Measurements from ENCODE around the gene KLHL15.
"Not testable (repeated sequence)": the region's sequence is repeated elsewhere in the genome, so short reads cannot be mapped to it uniquely, and the experiment has no call there.

The KLHL15 gene

DNA sequence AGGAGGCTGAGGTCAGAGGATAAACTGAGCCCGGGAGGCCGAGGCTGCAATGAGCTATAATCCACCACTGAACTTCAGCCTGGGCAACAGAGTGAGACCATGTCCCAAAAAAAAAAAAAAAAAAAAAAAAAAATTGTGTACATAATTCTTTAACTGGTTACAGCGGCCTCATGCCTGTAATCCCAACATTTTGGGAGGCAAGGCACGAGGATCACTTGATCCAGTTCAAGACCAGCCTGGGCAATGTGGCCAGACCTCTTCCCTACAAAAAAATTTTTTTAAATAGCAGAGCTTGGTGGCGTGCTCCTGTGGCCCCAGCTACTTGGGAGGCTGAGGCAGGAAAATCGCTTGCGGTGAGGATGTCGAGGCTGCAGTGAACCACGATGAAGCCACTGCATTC is 9.3 kb downstream of the KLHL15 start:
- DNase-seq (ENCODE audit: low read depth in 2 of 2) = no peak

DNA sequence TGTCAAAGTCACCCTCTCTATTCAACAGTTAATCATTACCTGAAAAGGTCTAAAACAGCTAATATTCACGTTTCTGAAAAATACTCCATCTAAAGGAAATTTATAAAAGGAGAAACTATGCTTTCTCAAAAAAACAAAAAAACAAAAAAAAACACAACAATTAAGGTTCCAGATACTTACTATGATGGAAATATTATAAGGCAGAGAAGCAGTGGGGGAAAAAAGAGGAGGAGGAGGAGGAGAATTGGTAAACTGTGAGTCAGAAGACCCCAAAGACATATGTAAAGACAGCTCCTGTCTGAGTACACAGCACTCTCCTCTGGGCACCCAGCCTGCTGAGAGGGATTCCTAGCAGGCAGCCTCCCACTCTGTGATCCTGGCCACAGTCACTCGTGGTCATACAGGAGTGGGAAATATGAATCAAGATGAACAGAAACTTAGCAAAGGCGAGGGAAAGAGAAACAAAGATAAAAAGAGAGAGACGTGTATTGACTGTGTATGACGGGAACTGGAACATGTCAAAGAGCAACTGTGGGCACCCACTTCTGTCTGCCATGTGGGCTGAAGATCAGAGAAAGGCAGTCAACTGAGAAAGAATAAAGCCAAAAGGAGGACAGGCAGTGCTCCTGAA is 12.5 kb downstream of the KLHL15 start:
- DNase-seq (ENCODE audit: low read depth in 2 of 2) = peak; percentile 32 to 50

DNA sequence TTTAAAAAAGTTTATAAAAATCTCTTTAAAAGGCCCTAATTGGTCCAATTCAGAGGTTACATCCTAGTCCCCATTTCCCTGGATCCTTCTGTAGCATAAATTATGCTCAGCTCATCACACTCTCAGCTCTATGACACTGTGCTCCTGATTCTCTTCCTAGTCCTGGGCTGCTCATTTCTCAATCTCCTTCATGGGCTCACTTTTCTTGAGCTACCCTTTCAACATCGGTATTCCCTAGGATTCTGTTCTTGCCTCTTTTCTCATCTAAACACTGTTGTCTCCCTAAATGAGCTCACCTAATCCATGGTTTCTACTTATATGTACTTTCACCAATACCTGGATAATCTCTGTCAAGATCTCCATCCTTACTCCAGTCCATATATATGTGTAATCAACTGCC is 14.7 kb downstream of the KLHL15 start:
- DNase-seq (ENCODE audit: low read depth in 2 of 2) = no peak

DNA sequence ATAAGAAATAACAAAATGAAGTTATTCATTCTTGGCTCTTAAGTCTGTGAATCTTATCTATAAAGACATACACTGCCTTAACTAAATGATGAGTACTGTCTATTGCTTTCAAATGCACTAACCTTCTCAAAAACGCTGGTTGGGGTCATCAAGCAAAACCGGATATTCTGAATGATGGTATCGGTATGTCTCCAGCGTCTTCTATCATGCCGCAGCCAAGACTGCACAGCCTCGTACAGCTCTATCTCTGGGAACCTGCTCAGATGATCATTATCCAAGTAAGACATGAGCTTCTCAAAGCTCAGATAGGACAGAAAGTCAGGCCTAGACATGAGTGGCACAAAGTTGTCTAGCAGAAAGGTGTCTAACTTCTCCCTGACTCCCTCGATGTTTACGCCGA is 21.1 kb downstream of the KLHL15 start:
- DNase-seq (ENCODE audit: low read depth in 2 of 2) = no peak

DNA sequence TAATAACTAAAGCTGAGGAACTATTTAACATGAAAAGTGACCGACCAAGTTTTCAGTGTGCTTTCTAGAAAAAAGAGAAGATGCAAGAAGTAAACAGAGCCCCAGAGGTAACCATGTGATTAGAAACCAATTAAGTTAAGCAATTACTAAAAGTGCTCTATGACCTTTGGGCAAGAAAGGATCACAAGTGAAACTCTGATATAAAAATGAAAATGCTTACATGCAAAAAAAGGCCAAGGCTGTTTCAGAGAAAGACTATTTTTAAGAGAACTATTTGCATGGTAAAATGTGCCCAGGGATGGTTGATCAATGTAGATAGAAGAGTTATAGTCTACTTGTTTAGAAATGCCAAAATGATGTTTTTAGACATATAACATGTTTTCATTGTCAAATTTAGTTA is 22.0 kb downstream of the KLHL15 start:
- DNase-seq (ENCODE audit: low read depth in 2 of 2) = no peak

DNA sequence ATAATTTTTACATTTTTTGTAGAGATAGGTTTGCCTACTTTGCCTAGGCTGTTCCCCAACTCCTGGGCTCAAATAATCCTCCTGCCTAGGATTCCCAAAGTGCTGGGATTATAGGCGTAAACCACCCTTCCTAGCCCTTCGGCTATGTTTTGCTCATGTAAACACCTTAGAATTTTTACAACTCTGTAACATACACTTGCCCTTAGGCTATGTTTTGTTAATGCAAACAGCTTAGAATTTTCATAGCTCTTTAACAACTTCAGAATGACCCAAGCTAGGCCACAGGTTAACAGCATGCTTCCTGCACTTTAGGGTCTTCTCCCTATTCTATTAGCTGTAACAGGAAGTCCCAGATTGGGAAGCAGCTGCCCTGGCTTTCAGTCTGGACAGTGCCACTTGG is 24.2 kb downstream of the KLHL15 start:
- no peak for DNase-seq (ENCODE audit: low read depth in 2 of 2)

DNA sequence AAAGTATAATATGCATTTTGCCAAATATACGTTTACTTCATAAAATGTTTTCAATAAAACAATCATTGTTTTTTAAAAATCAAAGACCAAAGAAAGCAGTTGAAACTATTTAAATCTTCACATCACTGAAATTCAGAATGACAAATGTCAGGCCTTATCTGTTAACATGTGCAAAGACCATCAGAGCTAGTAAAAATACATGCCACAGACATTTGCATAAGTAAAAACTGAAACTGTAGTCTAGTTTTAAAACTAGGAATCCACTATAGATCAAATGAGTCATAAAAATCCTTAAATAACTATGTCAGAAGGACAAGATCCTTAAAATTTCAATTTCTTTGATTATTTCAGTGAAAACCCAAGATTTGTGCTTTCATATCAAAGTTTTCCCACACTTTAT is 24.8 kb downstream of the KLHL15 start:
- no peak for DNase-seq (ENCODE audit: low read depth in 2 of 2)

DNA sequence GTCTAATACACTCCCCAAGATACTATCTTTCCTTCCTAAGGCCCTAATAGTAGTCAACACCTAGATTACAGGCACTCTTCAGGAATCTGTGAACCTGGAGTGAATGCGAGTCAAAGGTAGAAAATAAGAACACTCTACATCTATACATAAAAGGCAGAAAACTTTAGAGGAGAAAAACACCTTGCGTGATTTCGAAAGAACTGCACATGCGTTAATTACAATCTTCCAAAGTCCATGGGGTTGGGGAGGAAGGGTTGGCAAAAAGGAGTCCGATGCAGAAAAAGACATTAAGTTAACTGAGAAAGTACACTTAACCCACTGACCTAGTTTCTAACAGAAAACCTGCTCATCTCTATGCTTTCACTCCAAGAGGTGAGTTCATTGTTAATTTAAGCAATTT is 27.3 kb downstream of the KLHL15 start:
- no peak for DNase-seq (ENCODE audit: low read depth in 2 of 2)

DNA sequence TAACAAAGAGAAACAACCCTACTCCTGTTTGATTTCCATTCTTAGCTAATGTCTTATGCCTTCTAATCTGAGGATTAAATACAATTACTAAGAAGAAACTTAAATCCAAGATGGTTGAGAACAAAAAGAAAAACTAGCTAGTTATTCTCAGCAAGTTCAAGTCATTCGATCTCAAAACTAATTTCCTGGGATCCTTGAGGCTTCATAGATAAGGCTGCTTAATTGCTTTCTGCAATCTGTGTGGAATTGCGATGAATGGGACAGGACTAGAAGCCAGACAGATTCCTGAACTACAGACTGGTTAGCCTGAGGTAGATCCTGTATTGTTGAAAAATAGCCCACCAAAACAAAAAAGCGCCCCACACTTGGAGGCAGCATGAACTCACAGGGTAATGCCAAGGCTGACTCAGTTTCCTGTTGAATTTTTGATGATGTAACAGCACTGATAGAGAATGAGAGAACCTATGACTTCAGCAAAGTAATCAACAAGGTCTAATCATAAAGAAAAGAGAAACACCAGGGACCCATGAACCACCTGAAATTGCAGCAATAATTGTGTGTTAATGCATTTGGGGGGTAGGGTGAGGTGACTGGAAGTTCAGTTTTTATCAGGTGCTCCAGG is 33.9 kb downstream of the KLHL15 start:
- no peak for DNase-seq (ENCODE audit: low read depth in 2 of 2)

DNA sequence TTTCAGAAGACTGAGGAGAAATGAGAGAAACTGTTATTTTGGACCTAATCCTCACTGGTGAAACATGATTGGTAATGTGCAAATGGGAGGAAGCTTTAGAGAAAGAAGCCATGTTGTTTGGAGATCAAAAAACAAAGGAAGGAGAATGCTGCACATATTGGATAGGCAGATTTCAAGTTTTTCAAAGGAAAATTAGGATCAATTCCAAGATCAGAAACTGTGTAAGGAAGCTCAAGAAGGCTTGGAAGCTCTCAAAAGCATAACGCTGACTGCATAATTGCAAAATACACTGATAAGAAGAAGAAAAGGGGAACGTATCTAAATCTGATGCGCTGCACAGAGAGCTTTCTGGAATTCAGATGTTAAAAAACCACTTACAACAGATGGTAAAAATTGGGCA is 34.6 kb downstream of the KLHL15 start:
- no peak for DNase-seq (ENCODE audit: low read depth in 2 of 2)

DNA sequence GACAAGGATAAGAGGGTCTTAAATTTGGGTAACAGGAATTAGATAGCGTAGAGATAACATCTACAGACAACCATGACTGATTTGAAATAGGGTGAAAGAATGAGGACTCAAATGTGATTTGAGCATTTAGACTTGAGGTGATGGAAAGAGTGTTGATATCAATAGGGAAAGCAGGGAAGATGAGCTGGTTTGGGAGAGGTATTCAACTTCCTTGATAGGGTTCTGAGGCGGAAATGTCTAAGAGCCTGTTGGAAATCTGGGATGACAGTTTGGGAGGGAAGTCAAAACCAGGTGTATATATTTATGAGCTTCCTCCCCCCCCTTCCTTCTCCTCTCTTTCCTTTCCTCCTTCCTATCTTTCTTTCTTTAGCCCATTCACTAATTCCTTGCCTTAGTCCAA is 36.5 kb downstream of the KLHL15 start:
- no peak for DNase-seq (ENCODE audit: low read depth in 2 of 2)

DNA sequence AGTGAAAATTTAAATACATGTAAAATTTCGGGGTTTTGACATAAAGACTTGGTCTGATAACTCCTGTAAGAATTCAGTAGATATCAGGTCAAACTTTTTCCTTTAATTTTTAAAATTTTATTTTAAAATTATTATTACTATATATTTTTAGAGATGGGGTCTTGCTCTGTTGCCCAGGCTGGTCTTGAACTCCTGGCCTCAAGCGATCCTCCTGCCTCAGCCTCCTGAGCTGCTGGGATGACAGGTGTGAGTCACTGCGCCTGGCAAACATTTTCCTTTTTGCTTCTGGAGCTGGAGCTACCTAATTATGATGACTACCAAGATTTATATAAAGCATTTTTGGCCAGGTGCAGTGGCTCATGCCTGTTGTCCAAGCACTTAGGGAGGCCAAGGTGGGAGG is 37.3 kb downstream of the KLHL15 start:
- DNase-seq (ENCODE audit: low read depth in 2 of 2) = no peak

DNA sequence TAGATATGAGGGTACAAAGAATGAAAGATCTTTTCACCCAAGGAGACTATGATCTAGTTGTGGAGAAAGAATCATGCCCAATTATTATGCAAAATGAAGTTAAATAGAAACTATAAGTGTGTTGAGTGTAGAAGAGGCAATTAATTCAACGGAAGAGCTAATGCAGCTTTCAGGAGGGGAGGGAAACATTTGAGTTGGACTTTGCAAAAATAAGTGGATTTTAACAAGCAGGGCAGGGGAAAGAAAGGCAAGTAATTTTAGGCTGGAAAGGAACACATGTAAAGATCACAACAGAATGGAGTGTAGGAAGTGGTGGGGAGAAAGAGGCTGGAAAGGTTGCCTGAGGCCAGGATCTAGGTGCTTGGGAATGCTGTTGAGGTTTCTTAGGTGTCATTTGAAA is 44.1 kb downstream of the KLHL15 start:
- DNase-seq (ENCODE audit: low read depth in 2 of 2) = no peak

DNA sequence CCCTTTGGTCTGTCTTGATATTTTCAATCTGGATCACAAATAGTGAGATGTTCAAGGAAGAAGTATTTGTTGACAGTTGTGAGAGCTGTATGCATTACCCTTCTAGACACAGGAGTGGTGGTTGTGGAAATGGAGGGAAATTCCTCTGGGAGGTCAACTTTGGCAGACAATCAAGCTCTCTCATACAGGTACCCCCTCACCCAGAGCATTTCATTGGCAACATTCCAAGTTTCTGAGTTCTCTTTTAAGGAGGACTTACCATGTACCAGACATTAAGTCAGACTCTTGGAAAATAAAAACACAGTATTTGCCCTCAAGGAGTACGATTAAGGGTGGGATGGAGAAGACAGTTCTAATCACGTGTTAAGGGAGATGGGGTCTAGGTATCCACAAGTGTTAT is 45.3 kb downstream of the KLHL15 start:
- no peak for DNase-seq (ENCODE audit: low read depth in 2 of 2)

DNA sequence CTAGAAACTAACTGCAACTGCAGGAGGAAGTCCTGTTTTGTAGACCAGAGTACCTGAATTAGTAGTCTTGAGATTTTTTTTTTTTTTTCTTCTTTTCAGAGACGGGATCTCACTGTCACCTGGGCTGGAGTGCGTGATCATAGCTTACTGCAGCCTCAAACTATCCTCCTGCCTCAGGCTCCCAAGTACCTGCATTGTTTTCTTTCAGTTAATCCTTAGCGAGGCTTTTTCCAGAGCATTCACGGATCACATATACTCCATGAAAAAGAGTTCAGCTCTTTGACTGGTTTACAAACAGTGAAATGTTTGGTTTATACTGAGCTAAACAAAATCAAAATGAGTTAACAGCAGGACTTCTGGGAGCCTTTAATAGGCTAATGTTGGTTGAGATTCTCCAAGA is 45.8 kb downstream of the KLHL15 start:
- no peak for DNase-seq (ENCODE audit: low read depth in 2 of 2)

DNA sequence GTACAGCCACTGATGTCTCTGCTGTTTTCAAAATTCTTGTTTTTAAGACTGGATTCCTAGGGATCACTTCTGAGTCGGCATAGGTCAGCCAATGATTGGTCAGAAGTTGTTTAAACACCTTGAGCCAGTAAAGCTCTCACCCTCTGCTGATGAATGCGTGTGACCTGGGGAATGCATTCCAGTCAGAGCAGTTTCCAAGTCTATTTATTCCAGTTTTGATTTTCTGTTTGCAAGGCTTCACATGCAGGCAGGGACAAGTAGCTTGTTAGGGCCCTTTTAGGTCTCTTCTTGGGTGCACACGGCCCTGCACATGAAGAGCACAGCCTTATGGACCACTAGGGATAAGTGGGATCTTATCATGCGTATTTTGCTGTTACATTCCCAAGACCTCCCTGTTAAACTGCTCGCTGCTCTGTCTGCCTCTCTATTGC is 47.0 kb downstream of the KLHL15 start:
- DNase-seq (ENCODE audit: low read depth in 2 of 2) = no peak

DNA sequence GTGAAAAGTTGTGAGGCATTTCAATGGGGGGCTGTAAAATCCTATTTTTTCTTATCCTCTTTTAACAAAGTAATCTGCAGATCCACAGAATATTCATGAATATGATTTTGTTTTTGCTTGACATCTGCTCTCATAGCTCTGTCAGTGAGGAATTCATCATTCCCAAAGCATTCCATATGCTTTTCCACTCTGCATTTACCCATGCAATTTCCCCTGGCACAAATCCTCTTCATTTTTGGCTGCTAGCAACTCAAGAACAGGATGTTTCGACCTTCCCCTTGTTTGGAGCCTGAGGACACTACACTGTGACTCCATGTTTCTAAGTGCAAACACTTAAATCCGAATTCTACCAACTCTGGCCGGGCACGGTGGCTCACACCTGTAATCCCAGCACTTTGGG is 48.5 kb downstream of the KLHL15 start:
- no peak for DNase-seq (ENCODE audit: low read depth in 2 of 2)

DNA sequence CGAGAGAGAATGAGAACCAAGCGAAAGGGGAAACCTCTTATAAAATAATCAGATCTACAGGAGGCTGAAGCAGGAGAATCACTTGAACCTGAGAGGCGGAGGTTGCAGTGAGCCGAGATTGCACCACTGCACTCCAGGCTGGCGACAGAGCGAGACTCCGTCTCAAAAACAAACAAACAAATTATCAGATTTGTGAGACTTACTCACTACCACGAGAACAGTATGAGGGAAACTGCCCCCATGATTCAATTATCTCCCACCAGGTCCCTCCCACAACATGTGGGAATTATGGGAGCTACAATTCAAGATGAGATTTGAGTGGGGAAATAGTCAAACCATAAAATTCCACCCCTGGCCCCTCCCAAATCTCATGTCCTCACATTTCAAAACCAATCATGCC is 61.4 kb downstream of the KLHL15 start:
- not testable (repeated sequence) for DNase-seq (ENCODE audit: low read depth in 2 of 2)

DNA sequence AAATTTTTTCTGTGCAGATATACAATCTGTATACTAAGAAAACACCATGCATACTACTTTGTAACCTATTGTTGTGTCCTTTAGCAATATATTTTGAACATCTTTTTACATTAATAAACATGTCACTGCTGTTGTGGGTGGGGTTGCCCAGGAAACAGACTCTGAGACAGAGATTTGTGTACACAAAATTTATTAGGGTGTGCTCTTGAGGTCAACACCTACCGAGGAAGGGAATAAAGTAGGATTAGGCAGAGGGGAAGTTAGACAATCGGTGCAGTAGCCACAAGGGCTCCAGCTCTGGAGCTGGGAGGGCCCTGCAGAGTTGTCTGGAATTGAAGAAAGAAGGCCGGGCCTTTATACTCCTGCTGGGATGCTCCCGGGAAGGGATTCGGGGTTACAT is 62.8 kb downstream of the KLHL15 start:
- no peak for DNase-seq (ENCODE audit: low read depth in 2 of 2)

DNA sequence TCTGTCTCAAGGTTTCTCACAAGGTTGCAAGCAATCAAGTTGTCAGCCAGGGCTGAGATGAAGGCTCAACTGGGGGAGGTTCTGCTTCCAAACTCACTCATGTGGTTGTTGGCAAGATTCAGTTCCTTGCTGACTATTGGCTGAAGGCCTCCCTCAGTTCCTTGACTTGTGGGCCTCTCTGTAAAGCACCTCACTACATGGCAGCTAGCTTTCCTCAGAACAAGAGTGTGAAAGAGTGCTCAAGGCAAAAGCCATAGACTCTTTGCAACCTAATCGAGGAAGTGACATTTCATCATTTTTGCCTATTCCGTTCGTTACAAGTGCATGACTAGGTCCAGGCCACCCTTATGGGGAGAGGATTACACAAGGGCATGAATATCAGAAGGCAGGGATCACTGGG is 67.2 kb downstream of the KLHL15 start:
- peak in 1 of 2 donors; percentile 7 for DNase-seq (ENCODE audit: low read depth in 2 of 2)

DNA sequence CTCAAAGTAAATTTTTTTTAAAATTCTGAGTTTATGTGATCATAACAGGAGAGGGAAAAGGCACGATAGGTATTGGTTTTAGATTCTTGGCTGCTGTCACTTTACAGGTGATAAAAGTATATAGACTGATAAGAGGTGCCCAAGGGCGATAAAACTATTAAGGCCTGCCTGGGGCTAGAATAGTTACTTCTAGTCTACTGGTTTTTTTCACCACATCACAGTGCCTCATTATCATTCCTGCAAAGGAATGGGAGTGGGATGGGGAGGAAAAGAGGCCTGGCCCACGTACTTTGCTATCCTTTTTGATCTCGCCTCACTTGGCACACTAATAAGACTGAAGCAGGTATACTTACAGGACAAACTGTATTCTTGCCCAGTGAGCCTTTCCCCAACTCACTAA is 72.6 kb downstream of the KLHL15 start:
- DNase-seq (ENCODE audit: low read depth in 2 of 2) = no peak

DNA sequence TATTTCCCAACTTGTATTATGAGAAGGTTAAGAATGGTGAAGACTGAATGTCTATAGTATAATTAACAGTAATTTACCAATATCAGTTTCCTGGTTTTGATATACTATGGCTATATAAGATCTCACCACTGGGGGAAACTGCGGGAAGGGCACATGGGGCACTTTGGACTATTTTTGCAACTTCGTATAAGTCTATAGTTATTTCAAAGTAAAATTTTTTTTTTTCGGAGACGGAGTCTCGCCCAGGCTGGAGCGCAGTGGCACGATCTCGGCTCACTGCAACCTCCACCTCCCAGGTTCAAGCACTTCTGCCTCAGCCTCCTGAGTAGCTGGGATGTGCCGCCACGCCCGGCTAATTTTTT is 73.1 kb downstream of the KLHL15 start:
- DNase-seq (ENCODE audit: low read depth in 2 of 2) = no peak

DNA sequence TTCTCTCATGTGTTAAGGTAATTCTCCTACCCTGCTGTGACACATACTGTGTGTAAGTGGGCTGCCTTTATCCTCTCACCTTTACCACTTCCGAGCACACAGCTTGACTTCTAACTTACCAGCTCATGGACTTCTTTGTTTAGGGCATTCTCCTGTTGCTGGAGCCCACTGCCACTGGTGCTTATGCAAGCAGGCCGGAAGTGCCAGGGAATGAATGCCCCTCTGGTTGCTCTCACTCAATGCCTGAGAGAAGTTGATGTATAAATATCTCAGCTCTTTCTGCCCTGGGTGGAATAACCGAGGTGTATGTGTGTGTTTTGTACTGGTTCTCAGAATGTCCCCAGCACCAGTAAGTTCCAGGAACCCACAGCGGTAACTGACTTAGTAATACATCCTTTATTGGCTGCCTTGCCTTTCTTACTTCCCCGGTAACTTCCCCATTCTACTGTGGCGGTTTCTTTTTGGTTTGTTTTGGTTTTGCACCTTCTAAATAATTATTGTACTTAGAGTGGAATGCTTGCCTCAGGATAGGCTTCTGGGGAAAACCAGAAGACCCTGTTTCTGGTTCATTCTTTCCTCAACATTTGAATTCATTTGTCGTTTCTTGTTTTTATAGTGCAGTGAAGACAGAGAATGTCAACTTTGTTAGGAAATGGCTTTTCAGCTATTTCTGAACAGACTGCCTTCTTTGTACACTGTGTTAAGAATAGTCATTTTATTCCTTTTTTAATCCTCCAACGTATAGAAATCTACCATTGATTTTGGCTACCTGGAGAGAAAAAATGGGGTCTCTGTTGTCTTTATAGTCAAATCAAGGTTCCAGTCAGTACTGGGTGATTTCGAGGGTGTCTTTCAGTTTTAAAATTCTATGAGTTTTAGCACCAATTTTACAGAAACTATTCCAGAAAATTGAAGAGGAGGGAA is 73.7 kb downstream of the KLHL15 start:
- peak in 1 of 2 donors; percentile 18 for DNase-seq (ENCODE audit: low read depth in 2 of 2)

Data from stimulated activated CD4-positive, alpha-beta T cell treated with anti-CD3 and anti-CD28 coated beads, Interleukin-15, amount 100 ng/mL, for 48 hours (primary cell).